22Rv1 (cell line): ENCODE data around the gene MCFD2.
"Not testable (repeated sequence)": the region's sequence is repeated elsewhere in the genome, so short reads cannot be mapped to it uniquely, and the experiment has no call there.

ENCODE experiments used
- CTCF ChIP-seq: fragments of 450-650 bp; IDR thresholded peaks from 2 replicates; pipeline ENCODE4 v1.5.1; 2017; ENCODE audit warnings: mild to moderate bottlenecking
- ZFX ChIP-seq: fragments of 450-650 bp; IDR thresholded peaks from 2 replicates; pipeline ENCODE4 v1.6.1; 2017; ENCODE audit warnings: antibody characterized with exemption, borderline replicate concordance

GRCh38 chr2:46875962-46876689 lies 39.5 kb downstream of the MCFD2 start:
- TF ChIP-seq CTCF, ZFX: not testable (repeated sequence)
